Erythroblast (primary cell): ENCODE results near the gene EDNRA.

Experiments
- GATA1 ChIP-seq: IDR thresholded peaks from 2 replicates; pipeline ENCODE4 v1.6.1; 2011; ENCODE audit warnings: low read depth, mild to moderate bottlenecking, control low read depth, low read length, moderate library complexity
- POLR2A ChIP-seq: IDR thresholded peaks from 2 replicates; pipeline ENCODE4 v1.6.1; 2011; ENCODE audit warnings: mild to moderate bottlenecking, low read length

GRCh38 chr4:147580396-147580795, 99.5 kb downstream of the EDNRA start:
- TF ChIP-seq POLR2A (no peak), GATA1 (no peak)
